HG03066 (cell line): ENCODE measurements around the gene CCP110.

ENCODE experiments used
- ATAC-seq: cut with Tn5 transposase; IDR thresholded peaks from one replicate; pipeline ENCODE4 v1.9.1; 2021; ENCODE audit warnings: low read depth; ENCODE audit not compliant: unreplicated experiment

The CCP110 gene

DNA sequence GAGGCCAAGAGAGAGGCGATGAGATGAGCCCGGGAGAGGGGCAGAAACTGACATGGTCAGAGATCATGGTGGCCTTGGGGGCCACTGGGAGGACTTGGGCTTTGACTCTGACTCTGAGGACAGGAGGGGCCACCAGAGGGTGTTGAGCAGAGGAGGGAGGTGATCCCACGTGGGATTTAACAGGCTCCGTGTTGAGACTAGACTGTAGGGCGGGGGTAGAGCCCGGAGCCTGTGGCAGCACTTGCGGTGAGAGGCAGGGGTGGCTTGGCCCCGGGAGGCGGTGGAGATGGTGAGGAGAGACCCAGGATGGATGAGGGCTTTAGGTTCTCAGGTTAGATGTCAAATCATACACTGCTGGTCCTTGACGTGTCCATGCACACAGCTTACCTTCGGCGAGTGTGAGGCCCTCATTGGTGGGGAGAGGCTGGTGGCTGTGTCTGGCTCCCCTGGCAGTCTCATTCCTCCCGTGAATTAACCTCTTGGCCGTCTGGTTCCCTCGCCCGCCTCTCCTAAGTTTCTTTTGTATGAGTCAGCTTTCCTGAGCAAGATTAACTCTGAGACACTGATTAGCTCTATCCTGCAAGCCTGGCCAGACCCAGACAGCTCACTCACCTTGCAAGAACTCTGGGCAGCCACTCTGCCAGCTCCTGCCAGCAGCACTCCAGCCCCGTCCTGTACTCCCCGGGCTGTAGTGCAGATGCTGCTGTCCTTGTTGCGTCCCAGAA is 71.5 kb downstream of the CCP110 start:
- no peak for ATAC-seq

- no peak for ATAC-seq
Observed at GRCh38 chr16:19598805-19599510, 75.2 kb downstream of the CCP110 start.

DNA sequence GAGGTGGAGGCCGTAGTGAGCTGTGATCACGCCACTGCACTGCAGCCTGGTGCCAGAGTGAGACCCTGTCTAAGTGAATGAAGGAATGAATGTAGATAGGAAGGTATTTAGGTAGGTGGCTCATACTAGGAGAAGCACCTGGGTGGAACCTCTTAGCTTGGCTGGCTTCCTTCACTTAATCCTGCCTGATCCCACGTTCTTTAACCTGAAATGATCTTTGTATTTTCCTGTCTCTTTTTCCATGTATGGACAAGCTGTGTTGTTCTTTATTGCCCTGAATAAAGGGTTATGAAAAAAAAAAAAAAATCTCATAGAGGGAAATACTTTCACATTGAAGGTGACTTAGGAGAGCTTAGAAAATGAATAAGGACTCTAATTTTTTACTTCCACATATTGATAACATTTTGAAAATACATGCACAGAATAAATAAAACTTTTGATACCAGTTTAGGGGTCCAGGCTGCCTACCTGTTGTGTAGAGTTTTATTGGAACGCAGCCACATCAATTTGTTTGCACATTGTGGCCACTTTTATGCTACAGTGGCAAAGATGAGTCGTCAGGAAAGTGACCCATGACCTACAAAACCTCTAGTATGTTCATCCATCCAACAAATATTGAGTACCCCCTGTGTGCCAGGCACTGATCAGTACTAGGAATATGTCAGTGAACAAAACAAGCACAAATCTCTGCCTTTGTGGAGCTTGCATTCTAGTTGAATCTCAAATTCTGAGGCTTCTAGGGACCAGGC is 76.4 kb downstream of the CCP110 start:
- no peak for ATAC-seq

DNA sequence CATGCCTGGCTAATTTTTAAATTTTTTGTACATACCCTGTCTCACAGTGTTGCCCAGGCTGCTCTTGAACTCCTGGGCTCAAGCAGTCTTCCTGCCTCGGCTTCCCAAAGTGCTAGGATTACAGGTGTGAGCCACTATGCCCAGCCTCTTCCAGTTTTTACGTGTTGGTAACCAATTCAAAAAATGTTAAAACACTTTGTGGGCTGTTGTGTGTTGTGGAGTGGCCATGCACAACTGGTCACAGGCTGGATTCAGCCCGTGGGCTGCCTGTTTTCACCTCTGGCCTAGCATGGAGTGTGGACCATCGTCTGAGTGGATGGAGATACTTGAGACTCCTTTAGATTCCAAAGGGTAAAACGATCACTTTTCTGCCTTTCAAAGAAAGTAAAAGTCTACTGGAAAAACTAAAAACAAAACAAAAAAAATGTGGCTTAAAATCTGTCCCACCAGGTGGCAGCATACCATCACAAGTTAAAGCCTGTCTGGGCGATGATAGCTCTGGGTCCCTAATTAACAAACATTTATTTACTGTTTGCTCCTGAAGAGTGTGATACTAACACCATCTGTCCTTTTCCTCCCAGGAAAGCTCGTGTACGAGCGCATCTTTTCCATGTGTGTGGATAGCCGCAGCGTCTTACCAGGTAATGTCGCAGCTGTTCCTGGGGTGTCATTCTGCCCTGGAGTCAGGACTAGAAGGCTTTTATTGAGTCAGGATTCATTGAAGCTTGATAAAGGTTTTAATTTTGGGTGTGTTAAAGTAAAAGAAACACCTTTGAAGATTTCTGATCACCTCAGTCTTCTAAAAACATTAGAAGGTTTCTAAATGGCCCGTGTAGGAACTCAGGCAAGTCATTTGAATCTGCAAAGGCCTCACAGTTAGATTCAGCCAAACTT is 77.6 kb downstream of the CCP110 start:
- no peak for ATAC-seq
